ENCODE results near the gene SPACA9.
A peak's percentile ranks its signal among the peaks of the same experiment; 100 is the strongest.

Gene SPACA9

DNA sequence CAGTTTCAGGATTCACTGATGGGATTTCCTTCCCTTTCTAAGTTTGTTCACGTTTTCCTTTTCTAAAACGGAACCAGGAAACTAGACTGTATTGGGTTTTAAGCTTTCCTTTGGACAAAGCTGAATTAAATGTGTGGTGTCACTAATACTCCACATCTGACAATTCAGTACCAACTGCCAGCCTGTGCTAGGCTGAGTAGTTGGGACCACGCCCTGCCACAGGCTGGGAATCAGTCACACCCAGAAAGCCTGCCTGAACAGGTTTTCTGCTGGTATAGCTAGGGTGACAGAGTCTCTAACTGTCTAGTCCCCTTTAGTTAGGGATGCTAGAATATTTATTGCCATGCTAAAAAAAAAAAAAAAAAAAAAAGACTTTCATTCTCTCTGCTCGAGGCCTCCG is 15.6 kb downstream of the SPACA9 start:
- no peak for DNase-seq (ENCODE audit: low read depth)

DNA sequence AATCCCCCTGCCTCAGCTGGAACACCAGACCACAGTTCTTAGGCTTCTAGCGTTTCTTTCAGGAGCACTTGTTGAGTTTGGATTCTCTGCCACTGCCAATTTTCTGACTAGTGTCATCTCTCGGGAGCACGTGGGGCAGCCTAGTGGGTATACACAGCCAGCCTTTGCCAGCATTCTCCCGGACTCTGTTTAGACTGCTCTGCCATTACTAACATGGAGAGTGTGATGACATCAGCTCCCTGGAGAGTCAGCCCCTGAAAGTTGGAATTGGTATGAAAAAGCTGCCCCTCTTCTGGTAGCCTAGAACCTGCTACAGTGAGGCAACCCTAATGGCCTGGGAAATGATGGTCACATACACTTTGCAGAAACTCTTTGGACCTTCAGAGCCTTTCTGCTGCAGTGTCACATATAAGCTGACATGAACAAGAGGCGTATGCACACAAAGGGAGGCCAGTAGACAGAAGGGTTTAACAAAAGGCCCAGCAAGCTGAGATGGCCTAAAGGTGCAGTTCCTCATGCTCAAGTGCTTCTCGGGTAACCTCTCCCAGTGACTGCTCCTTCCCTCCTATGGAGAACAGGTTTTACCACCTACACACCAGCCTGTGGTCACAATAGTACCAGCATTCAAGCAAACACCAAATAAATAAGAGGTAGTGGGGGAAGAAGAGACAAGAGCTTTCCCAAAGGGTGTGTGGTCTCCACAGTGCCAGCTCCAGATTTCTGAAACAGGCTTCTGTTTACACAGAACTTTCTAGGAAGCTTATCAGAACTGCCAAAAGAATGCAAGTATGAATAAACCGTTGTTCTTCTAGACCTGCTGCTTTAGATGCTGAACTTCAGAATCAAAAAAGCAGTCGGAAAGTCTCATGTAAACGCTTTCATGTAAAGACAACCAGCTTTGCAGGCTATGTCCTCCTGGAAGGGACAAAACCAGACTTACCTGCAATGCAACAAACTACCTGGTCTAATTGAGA is 16.5 kb downstream of the SPACA9 start:
- no peak for DNase-seq (ENCODE audit: low read depth)

DNA sequence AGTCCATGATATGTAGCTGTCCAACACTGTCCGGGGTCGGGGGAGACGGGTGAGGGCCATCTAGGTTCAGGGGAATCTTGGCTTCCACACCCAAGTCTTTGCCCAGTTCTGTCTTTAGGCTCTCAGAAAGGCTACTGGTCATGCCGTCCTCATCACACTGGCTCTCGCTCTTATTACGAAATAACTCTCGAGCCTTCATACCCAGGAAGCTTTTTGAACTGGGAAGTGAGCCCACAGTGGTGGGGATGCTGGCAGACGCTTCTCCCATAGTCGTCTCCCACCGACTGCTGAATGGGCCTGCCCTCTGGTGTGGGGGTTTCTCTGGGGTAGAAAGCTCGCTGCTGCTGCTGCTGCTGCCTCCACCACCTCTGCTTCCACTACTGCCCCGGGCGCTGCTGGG is 17.6 kb downstream of the SPACA9 start:
- no peak for DNase-seq (ENCODE audit: low read depth)

DNA sequence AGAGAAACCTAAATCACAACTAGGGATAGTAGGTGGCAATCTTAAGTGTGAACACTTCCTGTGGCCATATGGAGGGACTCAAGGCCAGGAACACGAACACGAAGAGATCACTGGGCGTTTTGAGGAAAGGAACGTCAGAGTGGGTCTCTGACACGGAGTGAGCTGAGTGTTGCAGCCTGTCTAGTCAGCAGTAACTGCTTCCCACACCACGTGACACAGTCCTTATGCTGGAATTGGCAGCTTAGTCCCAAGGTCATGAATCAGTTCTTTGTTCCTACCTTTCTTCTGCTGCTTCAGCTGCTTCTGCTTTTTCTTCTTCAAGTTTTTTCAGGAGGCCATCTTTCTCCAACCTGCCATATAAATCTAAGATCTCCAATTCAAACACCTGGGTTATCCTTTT is 18.2 kb downstream of the SPACA9 start:
- DNase-seq (ENCODE audit: low read depth): no peak

DNA sequence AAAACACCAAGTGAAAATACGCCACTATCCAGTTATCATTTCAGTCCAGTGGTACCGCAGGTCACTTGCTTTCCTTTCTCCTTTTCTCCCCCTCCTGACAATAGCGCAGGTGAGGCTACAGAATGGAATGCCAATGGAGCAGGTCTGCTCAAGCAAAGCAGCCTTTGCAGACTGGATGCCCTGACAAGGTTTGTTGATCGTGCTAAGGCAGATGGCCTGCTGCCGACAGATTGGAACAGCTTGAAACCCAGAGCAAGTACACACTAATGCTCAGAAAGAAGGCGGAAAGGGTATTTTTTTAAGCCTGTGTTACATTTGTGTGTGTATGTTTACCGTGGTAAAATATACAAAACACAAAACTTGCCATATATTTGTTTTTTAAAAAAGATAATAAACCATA is 19.4 kb downstream of the SPACA9 start:
- DNase-seq (ENCODE audit: low read depth): no peak

DNA sequence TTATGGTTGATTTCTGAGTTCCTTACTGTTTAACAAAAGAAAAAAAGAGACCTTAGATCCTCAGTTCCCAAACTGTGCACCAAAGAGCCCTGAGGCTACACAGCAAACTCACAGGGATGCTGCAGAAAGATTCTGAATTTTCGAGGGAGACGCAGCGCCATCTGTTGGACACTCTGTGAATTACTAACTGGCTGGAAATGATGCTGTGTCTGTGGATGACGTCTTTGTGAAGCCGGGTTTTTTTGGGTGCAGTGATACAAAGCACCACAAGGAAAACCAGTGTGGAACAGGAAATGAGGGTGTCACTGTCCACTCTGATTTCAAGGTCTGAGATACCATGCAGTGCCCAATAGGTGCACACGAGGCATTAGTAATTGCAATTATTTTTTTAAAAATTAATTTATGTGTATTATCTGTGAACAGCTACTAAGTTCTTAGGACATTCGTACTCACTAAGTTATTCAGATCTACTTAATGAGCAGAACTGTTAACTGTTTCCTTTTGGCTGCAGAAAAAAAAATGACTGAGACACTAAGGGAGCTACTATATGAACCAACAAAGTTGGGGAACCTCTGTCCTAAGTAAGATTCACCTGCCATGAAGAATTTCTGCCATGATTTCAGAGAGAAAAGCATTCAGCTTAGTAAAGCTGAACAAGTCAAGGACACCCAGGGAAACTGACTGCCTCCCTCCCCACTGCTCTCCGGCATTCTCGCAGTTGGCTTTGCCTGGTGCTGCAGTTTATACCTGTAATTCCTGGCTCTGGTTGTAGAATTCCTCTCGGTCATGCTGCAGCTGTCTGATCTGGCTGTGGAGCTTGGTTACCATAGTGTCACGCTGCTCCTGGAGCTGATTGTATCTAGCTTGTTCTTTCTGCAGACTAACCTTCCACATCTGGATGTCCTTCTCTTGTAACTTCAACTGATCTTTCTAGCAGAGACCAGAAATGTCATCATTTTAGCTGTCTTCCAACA is 23.4 kb downstream of the SPACA9 start:
- peak; percentile 60 for DNase-seq (ENCODE audit: low read depth)

DNA sequence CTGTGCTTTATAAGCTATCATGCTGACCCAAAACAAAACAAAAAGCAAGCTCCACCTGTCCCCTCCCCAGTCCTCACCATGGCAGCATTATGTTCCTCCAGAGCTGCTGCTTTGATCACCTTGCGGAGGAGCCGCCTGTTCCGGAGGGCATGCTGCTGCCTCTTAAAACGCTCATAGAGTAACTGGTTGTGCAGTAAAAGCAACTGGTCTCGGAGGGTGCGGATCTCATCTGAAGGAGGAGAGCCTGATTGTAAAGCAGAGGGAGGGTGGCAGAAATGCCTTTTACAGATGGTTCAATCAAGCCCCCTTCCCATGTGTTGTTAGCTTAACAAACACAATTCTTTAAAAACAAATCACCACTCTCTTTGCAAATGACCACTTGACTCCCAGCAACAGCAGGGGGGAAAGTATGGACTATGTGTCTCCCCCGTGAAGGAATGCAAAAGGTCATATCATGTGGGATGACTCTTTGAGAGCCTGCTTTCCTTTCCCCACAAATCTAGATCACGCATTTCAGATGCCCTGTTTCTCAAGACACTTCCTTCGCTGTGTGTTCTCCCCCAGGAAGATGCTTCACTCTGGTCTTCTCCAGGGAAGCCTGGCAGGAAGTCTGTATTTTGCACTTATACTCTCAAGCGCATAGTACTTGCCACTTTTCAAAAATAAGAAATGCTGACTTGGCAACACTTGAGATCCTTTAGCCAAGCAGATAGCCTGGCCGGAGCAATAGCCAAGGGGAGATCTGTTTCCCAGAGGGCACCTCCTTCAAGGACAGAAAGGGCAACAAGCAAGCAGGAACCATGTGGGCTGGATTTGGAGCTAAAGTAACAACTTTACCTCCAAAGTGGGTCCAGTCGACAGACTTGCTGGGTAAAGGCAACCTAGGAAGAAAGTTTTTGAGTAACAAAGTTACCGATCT is 25.1 kb downstream of the SPACA9 start:
- DNase-seq (ENCODE audit: low read depth): no peak

DNA sequence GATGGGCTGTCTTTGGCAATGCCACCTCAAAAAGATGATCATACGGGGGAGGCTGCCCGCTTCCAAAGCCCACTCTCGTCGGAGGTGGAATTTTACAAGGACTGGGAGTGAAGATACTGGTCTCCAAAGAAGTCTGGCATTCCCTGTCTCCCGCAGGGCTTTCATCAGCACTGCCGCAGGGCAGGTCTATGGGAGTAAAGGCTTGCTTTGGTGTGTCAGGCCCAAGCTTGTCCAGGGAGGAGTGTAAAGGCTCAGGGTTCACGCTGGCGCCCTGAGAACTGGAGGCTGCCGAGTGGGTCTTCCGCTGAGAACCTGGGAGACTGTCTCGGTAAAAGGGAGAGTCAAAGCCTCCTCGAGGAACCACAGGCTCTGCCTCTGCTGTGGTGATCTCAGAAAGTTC is 27.0 kb downstream of the SPACA9 start:
- DNase-seq (ENCODE audit: low read depth): no peak

DNA sequence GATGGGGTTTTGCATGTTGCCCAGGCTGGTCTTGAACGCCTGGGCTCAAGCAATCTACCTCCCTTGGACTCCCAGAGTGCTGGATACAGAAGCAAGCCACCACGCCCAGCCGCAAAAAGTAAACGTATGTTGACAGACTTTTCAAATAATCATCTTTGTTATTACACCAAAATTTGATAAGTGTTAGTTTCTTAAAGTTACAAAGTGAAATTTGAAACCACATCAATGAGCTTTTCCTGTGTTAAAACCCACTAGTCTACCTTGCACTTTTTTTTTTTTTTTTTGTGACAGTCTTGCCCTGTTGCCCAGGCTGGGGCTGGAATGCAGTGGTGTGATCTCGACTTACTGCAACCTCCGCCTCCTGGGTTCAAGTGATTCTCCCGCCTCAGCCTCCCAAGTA is 29.9 kb downstream of the SPACA9 start:
- DNase-seq (ENCODE audit: low read depth): peak; percentile 14

DNA sequence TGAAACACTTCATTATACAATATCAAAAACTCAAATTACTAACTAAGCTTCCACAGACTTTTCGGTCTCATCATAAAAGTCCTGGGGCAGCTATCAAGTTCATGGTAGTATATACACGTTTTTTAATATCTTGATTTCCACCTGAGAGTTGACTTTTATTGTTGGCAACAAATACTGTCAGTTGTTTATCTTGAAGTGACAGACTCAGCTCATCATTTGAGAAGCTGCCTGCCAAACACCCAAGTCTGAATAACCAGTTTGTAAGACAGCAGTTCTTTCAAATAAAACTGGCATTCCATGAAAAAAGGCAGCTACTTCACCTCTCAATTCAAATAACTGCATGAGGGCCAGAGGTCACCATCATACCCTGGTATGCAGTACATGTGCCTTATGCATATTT is 30.6 kb downstream of the SPACA9 start:
- DNase-seq (ENCODE audit: low read depth): no peak

DNA sequence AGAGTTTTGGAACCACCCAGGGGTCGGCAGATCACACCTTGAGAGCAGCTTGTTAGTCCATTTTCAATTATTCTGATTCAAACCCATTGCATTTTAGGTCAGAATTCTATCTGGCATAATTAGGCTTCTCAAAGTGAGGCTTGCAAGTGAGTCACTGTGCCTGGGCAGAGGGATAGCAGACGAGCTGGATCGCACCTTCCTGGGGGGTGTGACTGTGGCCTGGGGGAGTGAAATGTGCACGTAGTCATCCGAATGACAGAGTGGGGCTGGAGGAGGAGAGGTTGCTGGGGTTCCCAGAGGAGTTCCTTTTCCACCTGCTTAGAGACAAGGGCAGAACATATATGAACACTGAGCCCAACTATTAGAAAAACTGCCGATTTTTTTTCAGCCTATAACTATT is 31.7 kb downstream of the SPACA9 start:
- no peak for DNase-seq (ENCODE audit: low read depth)

DNA sequence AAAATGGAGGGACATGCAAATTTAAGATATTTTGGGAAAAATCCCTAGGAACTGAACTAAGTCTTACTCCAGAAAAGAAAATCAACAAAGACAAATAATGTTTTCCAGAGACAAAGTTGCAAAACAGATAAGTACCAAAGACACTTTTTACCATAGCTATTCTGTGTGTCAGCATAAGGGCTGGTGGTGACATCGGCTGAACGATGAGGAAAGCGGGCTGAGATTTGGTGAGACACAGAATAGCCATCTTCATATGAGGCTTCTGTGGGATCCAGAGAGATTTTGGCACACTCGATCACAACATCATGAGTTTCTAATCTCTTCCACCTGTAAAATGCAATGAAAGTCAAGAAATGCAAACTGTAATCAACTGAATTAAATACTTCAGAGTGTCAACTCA is 33.4 kb downstream of the SPACA9 start:
- no peak for DNase-seq (ENCODE audit: low read depth)

DNA sequence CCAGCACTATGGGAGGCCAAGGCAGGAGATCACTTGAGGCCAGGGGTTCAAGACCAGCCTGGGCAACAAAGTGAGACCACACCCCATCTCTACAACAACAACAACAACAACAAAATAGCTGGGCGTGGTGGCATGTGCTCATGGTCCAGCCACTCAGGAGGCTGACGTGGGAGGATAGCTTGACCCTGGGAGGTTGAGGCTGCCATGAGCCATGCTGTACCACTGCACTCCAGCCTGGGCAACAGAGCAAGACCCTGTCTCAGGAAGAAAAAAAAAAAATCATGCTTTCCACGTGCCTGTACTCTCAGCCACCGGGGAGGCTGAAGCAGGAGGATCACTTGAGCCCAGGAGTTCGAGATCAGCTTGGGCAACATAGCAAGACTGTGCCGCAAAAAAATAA is 36.2 kb downstream of the SPACA9 start:
- DNase-seq (ENCODE audit: low read depth): no peak

DNA sequence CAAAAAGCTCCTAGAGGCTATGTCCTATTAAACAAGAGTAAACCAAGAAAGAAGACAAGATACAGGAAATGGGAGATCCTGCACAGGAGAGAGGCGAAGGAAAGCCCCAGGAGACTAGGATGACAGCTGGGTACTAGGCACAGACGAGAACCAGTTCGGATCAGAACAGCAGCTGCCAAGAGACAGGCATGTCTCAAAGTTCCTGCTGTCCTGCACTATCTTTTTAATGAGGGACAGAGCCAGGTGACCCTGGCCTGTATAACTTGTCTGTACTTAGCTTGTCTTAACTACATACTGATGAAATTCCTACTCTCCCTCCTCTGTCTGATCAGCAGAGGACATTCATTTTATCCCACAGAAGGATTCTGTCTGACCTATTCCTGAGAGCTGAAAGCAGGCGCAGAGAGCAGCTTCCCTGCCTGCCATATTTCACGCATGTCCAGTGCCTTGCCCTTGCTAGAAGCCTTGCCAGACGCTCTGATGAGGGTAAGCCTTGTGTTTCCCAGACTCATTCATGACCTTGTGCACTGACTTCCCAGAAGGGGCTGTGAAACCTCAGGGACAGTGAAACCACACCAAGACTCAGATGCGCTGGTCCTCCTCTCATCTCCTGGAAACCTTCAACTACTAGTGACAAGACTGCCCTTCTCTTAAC is 41.0 kb downstream of the SPACA9 start:
- no peak for DNase-seq (ENCODE audit: low read depth)

DNA sequence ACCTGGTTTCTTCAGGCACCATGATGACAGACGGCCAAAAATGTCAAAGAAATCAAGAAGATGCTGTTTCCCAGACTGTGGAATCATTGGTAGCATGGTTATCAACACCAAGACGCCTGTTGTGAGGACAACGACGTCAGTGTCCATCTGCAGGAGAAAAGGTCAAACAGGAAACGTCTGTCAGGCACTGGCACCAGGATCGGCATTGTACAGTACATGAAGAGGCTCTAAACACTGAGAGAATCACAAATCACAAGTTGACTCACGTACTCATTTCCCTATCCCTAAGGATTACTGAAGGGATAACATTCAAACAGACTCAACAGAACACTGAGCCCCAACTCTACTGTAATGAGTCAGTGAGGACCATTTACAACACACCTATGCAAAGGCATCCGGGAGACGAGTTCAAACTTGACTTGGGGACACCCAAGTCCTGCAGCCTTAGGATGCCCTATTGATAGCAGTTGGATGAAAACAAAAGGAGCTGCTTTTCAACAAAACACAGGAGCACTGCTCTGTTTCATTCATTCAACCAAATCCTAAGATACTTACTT is 44.7 kb downstream of the SPACA9 start:
- DNase-seq (ENCODE audit: low read depth): no peak

DNA sequence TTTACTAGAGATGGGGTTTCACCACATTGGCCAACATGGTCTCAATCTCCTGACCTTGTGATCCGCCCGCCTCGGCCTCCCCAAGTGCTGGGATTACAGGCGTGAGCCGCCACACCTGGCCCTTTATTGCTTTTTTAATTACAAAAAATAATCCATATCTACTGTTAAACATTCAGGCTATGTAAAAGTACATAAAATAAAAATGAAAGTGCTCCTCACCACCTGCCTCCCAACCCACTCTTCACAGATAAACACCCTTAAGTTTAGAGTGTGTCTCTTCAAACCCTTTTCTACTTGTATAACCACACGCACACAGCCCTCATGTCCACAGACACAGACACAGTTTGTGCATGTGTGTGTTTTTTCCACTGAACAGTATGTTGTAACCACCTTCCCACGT is 49.0 kb downstream of the SPACA9 start:
- DNase-seq (ENCODE audit: low read depth): no peak

DNA sequence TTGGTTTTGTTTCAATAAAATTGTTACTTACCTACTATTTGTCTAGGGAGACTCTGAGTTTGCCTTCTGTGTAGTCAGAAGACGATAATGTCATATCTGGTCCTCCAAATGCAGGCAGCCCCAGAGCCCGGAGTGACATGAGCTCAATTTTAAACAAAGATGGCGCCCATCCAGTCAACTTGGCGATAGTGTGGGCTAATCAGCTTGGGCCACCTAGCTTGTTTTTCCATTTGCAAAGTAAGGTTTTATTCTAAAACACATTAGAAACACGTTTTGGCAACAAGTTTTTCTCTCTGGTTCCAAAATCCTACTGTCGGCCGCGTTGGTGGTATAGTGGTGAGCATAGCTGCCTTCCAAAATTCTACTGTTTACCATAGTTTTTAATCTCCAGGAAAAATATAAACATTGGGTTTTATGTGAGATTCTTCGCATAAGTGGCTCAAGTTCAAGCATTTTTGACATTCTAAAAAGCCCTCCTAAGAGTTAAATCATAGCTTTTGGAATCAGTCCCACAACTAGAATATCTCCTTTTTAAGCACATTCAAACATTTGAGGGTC is 52.6 kb downstream of the SPACA9 start:
- no peak for DNase-seq (ENCODE audit: low read depth)

DNA sequence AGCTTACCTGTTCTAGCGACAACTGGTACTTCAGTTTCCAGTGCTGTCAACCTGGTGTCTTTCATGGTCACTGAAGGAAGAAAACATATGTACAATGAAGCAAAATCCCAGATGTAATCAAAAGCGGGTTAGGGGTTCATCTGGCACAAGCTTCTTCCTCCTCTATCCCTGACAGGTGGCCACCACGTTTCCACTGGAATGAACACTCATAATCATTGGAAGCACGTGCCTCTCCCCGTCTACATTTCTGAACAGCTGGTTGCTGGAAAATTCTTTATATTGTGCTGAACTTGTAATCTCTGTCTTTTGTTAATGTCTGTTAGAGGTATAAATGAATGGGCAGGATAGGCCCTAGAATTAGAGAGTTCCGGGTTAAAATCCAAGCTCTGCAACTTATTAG is 56.3 kb downstream of the SPACA9 start:
- no peak for DNase-seq (ENCODE audit: low read depth)

DNA sequence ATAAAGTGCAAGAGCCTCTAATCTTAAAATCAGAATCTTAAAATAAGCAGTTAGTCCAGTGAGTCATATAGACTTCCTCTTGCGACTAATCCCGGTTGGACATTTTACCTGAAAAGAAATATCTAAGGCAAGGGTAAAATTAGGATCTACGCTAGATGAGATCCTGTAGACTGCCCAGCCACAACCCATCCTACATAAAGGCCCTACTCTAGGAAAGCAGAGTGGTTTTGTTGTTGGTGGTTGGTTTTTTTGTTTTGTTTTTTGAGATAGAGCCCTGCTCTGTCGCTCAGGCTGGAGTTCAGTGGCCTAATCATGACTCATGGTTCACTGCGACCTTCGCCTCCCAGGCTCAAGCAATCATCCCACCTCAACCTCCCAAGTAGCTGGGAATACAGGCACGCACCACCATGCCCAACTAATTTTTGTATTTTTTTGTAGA is 58.8 kb downstream of the SPACA9 start:
- no peak for DNase-seq (ENCODE audit: low read depth)

DNA sequence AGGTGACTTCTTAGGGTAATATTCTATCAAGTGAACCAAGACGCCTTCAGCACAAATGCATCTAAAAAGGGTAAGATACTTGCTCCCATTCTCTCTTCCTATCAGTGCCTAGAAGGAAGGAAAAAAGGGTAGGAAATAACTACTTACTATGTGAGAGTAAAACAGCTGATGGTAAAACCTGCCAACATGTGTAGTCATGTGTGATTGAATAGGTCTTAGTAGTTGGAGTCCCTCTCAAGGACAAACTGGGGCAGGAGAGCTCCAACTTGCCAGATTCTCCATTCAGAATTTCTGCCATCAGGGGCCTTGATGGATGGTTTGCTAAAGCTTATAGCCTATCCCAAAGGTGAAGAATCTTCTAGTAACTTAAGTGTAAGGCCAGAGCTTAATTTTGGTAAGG is 60.5 kb downstream of the SPACA9 start:
- no peak for DNase-seq (ENCODE audit: low read depth)
